ENCODE results near the gene GEMIN8. TPM values are rescaled to one million over a fixed set of nuclear protein-coding genes. Genes with fewer than 3 reads are reported as not detected.

GEMIN8 gene
- polyA plus RNA-seq, 4 donors = 24.5 to 40.0 (median 34.5) TPM

Other genes starting within 250 kb of the GEMIN8 start
- 10 to 100 TPM; 19.6 to 25.8 (median 23.3) TPM for gene GPM6B, start 212.8 kb downstream of the GEMIN8 start, polyA plus RNA-seq (ENCODE audit: insufficient read length in 4 of 4)